ENCODE measurements around the gene ARHGAP15.

GRCh38 chr2:143697744-143698143, 568.5 kb downstream of the ARHGAP15 start:
- TF ChIP-seq ZNF274 (IDR thresholded peaks at IDR 0.05; ENCODE audit: low read depth, low read length), result no peak
- TF ChIP-seq SUZ12 (IDR thresholded peaks at IDR 0.05; ENCODE audit: extremely low read depth, insufficient read depth, insufficient read length), result no peak
- TF ChIP-seq YY1 (IDR thresholded peaks at IDR 0.05; ENCODE audit: insufficient read depth, insufficient read length), result no peak

Measured in NT2/D1 (cell line).